Panc1 (cell line): Measurements from ENCODE around the gene MPP3. TPM values are rescaled to one million over a fixed set of nuclear protein-coding genes. Genes with fewer than 3 reads are reported as not detected.

ENCODE experiments used
- ATAC-seq: fragments of 200-7000 bp; cut with Tn5 transposase; 2 replicates; pipeline ENCODE4 v1.9.1; 2020; ENCODE audit warnings: mild to moderate bottlenecking, moderate library complexity
- BruUV-seq: library from RNA; stranded (reverse); fragments of 400-500 nt; replicated peaks from 2 replicates; lab custom pipeline; 2021; lab: Mats Ljungman, UMichigan
- CTCF ChIA-PET: fragments of 300-600 bp; sonication (Branson Sonifier 250); formaldehyde crosslinking; loops from one replicate; lab custom pipeline; 2022; ENCODE audit warnings: antibody characterized with exemption; lab: Charles Lee
- POLR2A ChIA-PET: fragments of 300-600 bp; sonication (Branson Sonifier 250); formaldehyde crosslinking; loops from one replicate; lab custom pipeline; 2022; ENCODE audit warnings: antibody characterized with exemption; lab: Charles Lee
- DNase-seq: peaks from one replicate; pipeline ENCODE4 v3.0.0-alpha.2; 2010; ENCODE audit warnings: low read depth, low spot score
- H3K27ac ChIP-seq: 2 replicates; pipeline ENCODE4 v1.5.1; 2011; ENCODE audit warnings: mild to moderate bottlenecking, low read length, inconsistent platforms
- H3K27me3 ChIP-seq: fragments of 200-500 bp; sonication (Bioruptor generic); 2 replicates; pipeline ENCODE4 v1.6.0; 2014; ENCODE audit warnings: low read length, inconsistent platforms; ENCODE audit not compliant: control insufficient read depth, insufficient read depth
- H3K36me3 ChIP-seq: fragments of 200-500 bp; sonication (Bioruptor generic); 2 replicates; pipeline ENCODE4 v1.5.1; 2014; ENCODE audit warnings: inconsistent platforms, mild to moderate bottlenecking, low read length, moderate library complexity; ENCODE audit not compliant: control insufficient read depth, insufficient read depth
- H3K4me1 ChIP-seq: 2 replicates; pipeline ENCODE4 v1.5.1; 2011; ENCODE audit warnings: inconsistent platforms, mild to moderate bottlenecking, low read length, moderate library complexity; ENCODE audit not compliant: control insufficient read depth, insufficient read depth
- H3K4me3 ChIP-seq, 2 experiments: 2 replicates each; pipeline ENCODE4 v1.5.1; 2011 to 2012; ENCODE audit warnings: low read depth in 2 of 2, low read length in 2 of 2, mild to moderate bottlenecking in 2 of 2, inconsistent platforms in 1 of 2, moderate library complexity in 1 of 2
- H3K9me3 ChIP-seq: fragments of 200-500 bp; sonication (Bioruptor generic); 2 replicates; pipeline ENCODE4 v1.5.1; 2014; ENCODE audit warnings: low read depth, mild to moderate bottlenecking, inconsistent platforms, low read length, moderate library complexity; ENCODE audit not compliant: control insufficient read depth, insufficient read depth
- CTCF ChIP-seq: fragments of 450-650 bp; IDR thresholded peaks from 2 replicates; pipeline ENCODE4 v1.5.1; 2017; ENCODE audit warnings: mild to moderate bottlenecking
- POLR2AphosphoS5 ChIP-seq: IDR thresholded peaks from 2 replicates; pipeline ENCODE4 v1.6.1; 2012; ENCODE audit warnings: mild to moderate bottlenecking, low read depth, low read length, moderate library complexity
- REST ChIP-seq, 2 experiments: IDR thresholded peaks; 2 replicates each; pipeline ENCODE4 v1.6.1; 2011 to 2012; ENCODE audit warnings: low read depth in 2 of 2, control low read depth in 1 of 2, low read length in 1 of 2, mild to moderate bottlenecking in 1 of 2, moderate library complexity in 1 of 2; ENCODE audit not compliant: insufficient read depth in 1 of 2
- SIN3A ChIP-seq: IDR thresholded peaks from 2 replicates; pipeline ENCODE4 v1.6.1; 2012; ENCODE audit warnings: low read depth, mild to moderate bottlenecking, low read length, moderate library complexity, borderline replicate concordance; ENCODE audit not compliant: insufficient read depth
- TCF7L2 ChIP-seq: IDR thresholded peaks from 2 replicates; pipeline ENCODE4 v1.6.1; 2011; ENCODE audit warnings: mild to moderate bottlenecking, low read depth, low read length, inconsistent platforms
- in situ Hi-C: cut with HindIII; loops from 2 replicates; pipeline ENCODE4 v1.10.0; 2016; ENCODE audit warnings: low sequenced_read_pairs, low pct_unique_long_range_greater_than_20kb
- intact Hi-C: fragments of 100-400 bp; cut with micrococcal nuclease; formaldehyde crosslinking; loops from one replicate; pipeline ENCODE4 v1.10.0; 2022; ENCODE audit not compliant: unreplicated experiment
- total RNA-seq: library from RNA; stranded (reverse); gene quantifications from one replicate; pipeline ENCODE4 v1.2.1, GENCODE V29; 2021; ENCODE audit not compliant: unreplicated experiment

MPP3 gene
- total RNA-seq, 1 experiment from 2014 or later, result 7.1 TPM

- Histone ChIP-seq H3K27ac (no peak overlapping the region), H3K27me3 (no peaks in the 10 kb centered on the region), H3K9me3 (no peaks in the 10 kb centered on the region), H3K36me3 (no peaks in the 10 kb centered on the region), H3K4me1 (no peaks in the 10 kb centered on the region), H3K4me3 (no peak overlapping the region)
- in situ Hi-C loops, result no loop called here
- no peak for ATAC-seq
- BruUV-seq, result no TSS peak
- TF ChIP-seq SIN3A (no peak), POLR2AphosphoS5 (no peak), REST (IDR thresholded peaks at IDR 0.05; ENCODE audit: insufficient read depth in 1 of 2, low read depth in 2 of 2, low read length in 1 of 2) (no peak), CTCF (no peak), TCF7L2 (no peak)
- CTCF ChIA-PET, result no interaction called here
- POLR2A ChIA-PET, result no interaction called here
- no peak for DNase-seq
- intact Hi-C loops, result no loop called here
Observed at GRCh38 chr17:43810823-43811222, 22.1 kb downstream of the MPP3 start.

- ChIA-PET CTCF (no interaction called here), POLR2A (no interaction called here)
- intact Hi-C loops, result no loop called here
- Histone ChIP-seq H3K9me3 (no peaks in the 10 kb centered on the region), H3K4me1 (no peaks in the 10 kb centered on the region), H3K27me3 (no peaks in the 10 kb centered on the region), H3K4me3 (no peak overlapping the region), H3K36me3 (no peaks in the 10 kb centered on the region), H3K27ac (no peak overlapping the region)
- BruUV-seq, result no TSS peak
- DNase-seq (no peak), ATAC-seq (no peak)
- in situ Hi-C loops, result no loop called here
- TF ChIP-seq SIN3A (no peak), POLR2AphosphoS5 (no peak), TCF7L2 (no peak), REST (IDR thresholded peaks at IDR 0.05; ENCODE audit: insufficient read depth in 1 of 2, low read depth in 2 of 2, low read length in 1 of 2) (no peak), CTCF (no peak)
Observed at GRCh38 chr17:43810226-43810715, 22.7 kb downstream of the MPP3 start.
